ENCODE data around the gene SRC. TPM values are rescaled to one million over a fixed set of nuclear protein-coding genes. Genes with fewer than 3 reads are reported as not detected.

SRC gene
- total and polyA plus RNA-seq, 4 donors: 15.6 to 59.6 (median 37.8) TPM

- Histone ChIP-seq H3K4me3 (ENCODE audit: low read depth, low read length) (no peak overlapping the region), H3K9me3 (ENCODE audit: control insufficient read depth, insufficient read depth, low read length) (no peaks in the 10 kb centered on the region), H3K27ac (ENCODE audit: low read depth, low read length) (no peak overlapping the region), H3K36me3 (ENCODE audit: control insufficient read depth, insufficient read depth, low read length) (peaks cover 57% of the 10 kb centered on the region), H3K27me3 (ENCODE audit: control insufficient read depth, insufficient read depth, low read length) (no peaks in the 10 kb centered on the region), H3K4me1 (ENCODE audit: control insufficient read depth, insufficient read depth, low read length) (peaks cover 49% of the 10 kb centered on the region)
- WGBS (ENCODE audit: insufficient coverage): 90% methylated on average over 12 of the region's 18 CpGs
- no peak for DNase-seq (ENCODE audit: low read depth in 4 of 6, low spot score in 6 of 6)
These were observed 8.6 kb downstream of the SRC start for GRCh38 chr20:37354210-37355195.

- Histone ChIP-seq H3K4me1 (ENCODE audit: control insufficient read depth, insufficient read depth, low read length) (peaks cover 45% of the 10 kb centered on the region), H3K4me3 (ENCODE audit: low read depth, low read length) (no peak overlapping the region), H3K27ac (ENCODE audit: low read depth, low read length) (no peak overlapping the region), H3K9me3 (ENCODE audit: control insufficient read depth, insufficient read depth, low read length) (no peaks in the 10 kb centered on the region), H3K36me3 (ENCODE audit: control insufficient read depth, insufficient read depth, low read length) (peaks cover 49% of the 10 kb centered on the region), H3K27me3 (ENCODE audit: control insufficient read depth, insufficient read depth, low read length) (no peaks in the 10 kb centered on the region)
- 90% methylated on average over 12 of the region's 15 CpGs for WGBS (ENCODE audit: insufficient coverage)
- DNase-seq (ENCODE audit: low read depth in 4 of 6, low spot score in 6 of 6): no peak
These were observed 9.6 kb downstream of the SRC start for GRCh38 chr20:37355252-37356180.

GRCh38 chr20:37356387-37356786 is 10.4 kb downstream of the SRC start:
- Histone ChIP-seq H3K27ac (ENCODE audit: low read depth, low read length) (peak overlapping the region; percentile 64), H3K4me1 (ENCODE audit: control insufficient read depth, insufficient read depth, low read length) (peaks cover 45% of the 10 kb centered on the region), H3K9me3 (ENCODE audit: control insufficient read depth, insufficient read depth, low read length) (no peaks in the 10 kb centered on the region)

GRCh38 chr20:37356961-37357371 is 11.0 kb downstream of the SRC start:
- 54% methylated on average over 7 of the region's 11 CpGs for WGBS (ENCODE audit: insufficient coverage)
- Histone ChIP-seq H3K27ac (ENCODE audit: low read depth, low read length) (peak overlapping the region; percentile 64), H3K4me3 (ENCODE audit: low read depth, low read length) (no peak overlapping the region), H3K9me3 (ENCODE audit: control insufficient read depth, insufficient read depth, low read length) (no peaks in the 10 kb centered on the region), H3K36me3 (ENCODE audit: control insufficient read depth, insufficient read depth, low read length) (peaks cover 49% of the 10 kb centered on the region), H3K4me1 (ENCODE audit: control insufficient read depth, insufficient read depth, low read length) (peaks cover 45% of the 10 kb centered on the region), H3K27me3 (ENCODE audit: control insufficient read depth, insufficient read depth, low read length) (no peaks in the 10 kb centered on the region)
- peak in 2 of 6 donors; percentile 38 to 50 for DNase-seq (ENCODE audit: low read depth in 4 of 6, low spot score in 6 of 6)

More at GRCh38 chr20:37356387-37356786, 10.4 kb downstream of the SRC start:
- Histone ChIP-seq H3K36me3 (ENCODE audit: control insufficient read depth, insufficient read depth, low read length) (peaks cover 47% of the 10 kb centered on the region), H3K4me3 (ENCODE audit: low read depth, low read length) (no peak overlapping the region), H3K27me3 (ENCODE audit: control insufficient read depth, insufficient read depth, low read length) (no peaks in the 10 kb centered on the region)
- DNase-seq (ENCODE audit: low read depth in 4 of 6, low spot score in 6 of 6): no peak
- 55% methylated on average over 6 of the region's 8 CpGs for WGBS (ENCODE audit: insufficient coverage)

GRCh38 chr20:37357481-37358365 is 11.8 kb downstream of the SRC start:
- WGBS (ENCODE audit: insufficient coverage): 81% methylated on average over 13 of the region's 15 CpGs
- peaks cover 45% of the 10 kb centered on the region for H3K4me1 ChIP-seq (ENCODE audit: control insufficient read depth, insufficient read depth, low read length)

GRCh38 chr20:37358366-37359150 is 12.6 kb downstream of the SRC start:
- Histone ChIP-seq H3K9me3 (ENCODE audit: control insufficient read depth, insufficient read depth, low read length) (no peaks in the 10 kb centered on the region), H3K27me3 (ENCODE audit: control insufficient read depth, insufficient read depth, low read length) (no peaks in the 10 kb centered on the region), H3K36me3 (ENCODE audit: control insufficient read depth, insufficient read depth, low read length) (peaks cover 52% of the 10 kb centered on the region), H3K4me1 (ENCODE audit: control insufficient read depth, insufficient read depth, low read length) (peaks cover 46% of the 10 kb centered on the region), H3K4me3 (ENCODE audit: low read depth, low read length) (no peak overlapping the region), H3K27ac (ENCODE audit: low read depth, low read length) (no peak overlapping the region)
- DNase-seq (ENCODE audit: low read depth in 4 of 6, low spot score in 6 of 6): no peak
- 80% methylated on average over 23 of the region's 23 CpGs for WGBS (ENCODE audit: insufficient coverage)

More at GRCh38 chr20:37357481-37358365, 11.8 kb downstream of the SRC start:
- Histone ChIP-seq H3K4me3 (ENCODE audit: low read depth, low read length) (no peak overlapping the region), H3K36me3 (ENCODE audit: control insufficient read depth, insufficient read depth, low read length) (peaks cover 50% of the 10 kb centered on the region), H3K27me3 (ENCODE audit: control insufficient read depth, insufficient read depth, low read length) (no peaks in the 10 kb centered on the region), H3K9me3 (ENCODE audit: control insufficient read depth, insufficient read depth, low read length) (no peaks in the 10 kb centered on the region), H3K27ac (ENCODE audit: low read depth, low read length) (peak overlapping the region; percentile 64)
- no peak for DNase-seq (ENCODE audit: low read depth in 4 of 6, low spot score in 6 of 6)

GRCh38 chr20:37359331-37359730 is 13.4 kb downstream of the SRC start:
- peaks cover 48% of the 10 kb centered on the region for H3K4me1 ChIP-seq (ENCODE audit: control insufficient read depth, insufficient read depth, low read length)
- WGBS (ENCODE audit: insufficient coverage): 63% methylated on average over 8 of the region's 9 CpGs
- H3K4me3 ChIP-seq (ENCODE audit: low read depth, low read length): no peak overlapping the region
- no peak for DNase-seq (ENCODE audit: low read depth in 4 of 6, low spot score in 6 of 6)
- no peak overlapping the region for H3K27ac ChIP-seq (ENCODE audit: low read depth, low read length)
- peaks cover 57% of the 10 kb centered on the region for H3K36me3 ChIP-seq (ENCODE audit: control insufficient read depth, insufficient read depth, low read length)
- H3K9me3 ChIP-seq (ENCODE audit: control insufficient read depth, insufficient read depth, low read length): no peaks in the 10 kb centered on the region
- no peaks in the 10 kb centered on the region for H3K27me3 ChIP-seq (ENCODE audit: control insufficient read depth, insufficient read depth, low read length)

GRCh38 chr20:37359836-37360235 is 13.9 kb downstream of the SRC start:
- H3K27ac ChIP-seq (ENCODE audit: low read depth, low read length): no peak overlapping the region
- no peak for DNase-seq (ENCODE audit: low read depth in 4 of 6, low spot score in 6 of 6)
- H3K4me3 ChIP-seq (ENCODE audit: low read depth, low read length): no peak overlapping the region
- H3K9me3 ChIP-seq (ENCODE audit: control insufficient read depth, insufficient read depth, low read length): no peaks in the 10 kb centered on the region
- peaks cover 62% of the 10 kb centered on the region for H3K36me3 ChIP-seq (ENCODE audit: control insufficient read depth, insufficient read depth, low read length)
- no peaks in the 10 kb centered on the region for H3K27me3 ChIP-seq (ENCODE audit: control insufficient read depth, insufficient read depth, low read length)
- peaks cover 51% of the 10 kb centered on the region for H3K4me1 ChIP-seq (ENCODE audit: control insufficient read depth, insufficient read depth, low read length)
- 100% methylated on average over 1 of the region's 5 CpGs for WGBS (ENCODE audit: insufficient coverage)

Data from spinal cord (tissue), 10 donors.